ENCODE measurements around the gene LRP2BP. TPM values are rescaled to one million over a fixed set of nuclear protein-coding genes. Genes with fewer than 3 reads are reported as not detected.
A peak's percentile ranks its signal among the peaks of the same experiment; 100 is the strongest.

Gene LRP2BP
- total and polyA plus RNA-seq, 2 of the 4 experiments (the other 2 are of a cell fraction), result 0.10 to 0.18 TPM

DNA sequence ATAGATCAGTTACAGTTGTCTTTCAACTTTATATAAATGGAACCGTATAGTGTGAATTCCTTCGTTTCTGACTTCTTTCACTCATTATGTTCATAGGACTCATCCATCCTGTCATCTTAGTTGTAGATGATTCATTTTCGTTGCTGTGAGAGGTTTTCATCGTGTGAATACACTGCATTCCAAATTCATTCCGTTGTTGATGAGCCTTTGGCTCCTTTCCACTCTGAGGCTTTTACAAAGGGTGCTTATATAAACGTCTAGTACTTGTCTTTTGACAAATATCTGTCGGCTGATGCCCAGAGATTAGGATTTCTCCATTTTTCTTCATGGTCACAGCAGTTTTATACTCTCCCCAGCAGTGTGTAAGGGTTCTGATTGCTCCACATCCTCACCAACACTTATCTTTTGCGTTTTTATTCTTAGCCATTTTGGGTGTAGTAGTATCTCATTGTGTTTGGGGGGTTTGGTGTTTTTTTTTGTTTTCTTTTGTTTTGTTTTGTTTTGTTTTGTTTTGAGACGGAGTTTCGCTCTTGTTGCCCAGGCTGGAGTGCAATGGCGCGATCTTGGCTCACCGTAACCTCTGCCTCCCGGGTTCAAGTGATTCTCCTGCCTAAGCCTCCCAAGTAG is 48.6 kb downstream of the LRP2BP start:
- Histone ChIP-seq H3K14ac (replicated peaks; ENCODE audit: low read depth, low read length) (no peak overlapping the region), H3K18ac (ENCODE audit: low read depth, low read length) (no peak overlapping the region), H3K36me3 (ENCODE audit: control insufficient read depth, insufficient read depth, low read length) (peaks cover 8% of the 10 kb centered on the region), H3K56ac (ENCODE audit: extremely low read depth, insufficient read depth, low read length) (no peak overlapping the region), H4K20me1 (ENCODE audit: insufficient read depth, low read length) (no peaks in the 10 kb centered on the region), H4K91ac (ENCODE audit: insufficient read depth, low read depth, low read length) (no peak overlapping the region), H4K5ac (ENCODE audit: low read depth, low read length) (no peak overlapping the region), H3K9me1 (ENCODE audit: insufficient read depth, low read length) (peaks cover 4% of the 10 kb centered on the region; the same call in 1 of the 2 replicates), H2AK9ac (replicated peaks; ENCODE audit: low read depth, low read length, poor library complexity) (no peak overlapping the region), H3K27me3 (ENCODE audit: control insufficient read depth, insufficient read depth, low read length) (no peaks in the 10 kb centered on the region), H3K23ac (ENCODE audit: low read depth, low read length) (no peak overlapping the region), H2AFZ (replicated peaks; ENCODE audit: low read length, poor library complexity) (no peak overlapping the region), H3K4me1 (ENCODE audit: control insufficient read depth, insufficient read depth, low read length) (peaks cover 5% of the 10 kb centered on the region; the same call in 1 of the 2 replicates), H3K4ac (ENCODE audit: low read depth, low read length) (no peak overlapping the region), H3K4me3 (ENCODE audit: insufficient read depth, low read depth, low read length) (no peak overlapping the region), H3K27ac (ENCODE audit: insufficient read depth, low read length) (no peak overlapping the region), H3K4me2 (ENCODE audit: low read depth, low read length) (no peak overlapping the region; the same call in 1 of the 2 replicates), H4K8ac (ENCODE audit: low read depth in 2 of 2, low read length in 2 of 2) (no peak overlapping the region), H2BK120ac (ENCODE audit: low read depth, low read length) (no peak overlapping the region), H2BK15ac (ENCODE audit: low read depth, low read length) (no peak overlapping the region), H2BK5ac (ENCODE audit: low read depth, low read length, poor library complexity, severe bottlenecking) (peak overlapping the region; percentile 29), H3K9me3 (ENCODE audit: control insufficient read depth, insufficient read depth, low read length) (no peaks in the 10 kb centered on the region), H3K79me1 (ENCODE audit: low read depth in 1 of 2, low read length in 2 of 2) (no peaks in the 10 kb centered on the region; a peak in 1 of 4 replicates), H2AK5ac (ENCODE audit: low read depth, low read length) (no peak overlapping the region), H2BK20ac (ENCODE audit: low read depth, low read length) (no peak overlapping the region), H3K9ac (ENCODE audit: low read depth, low read length) (no peak overlapping the region)
- ChIA-PET POLR2A (ENCODE audit: unreplicated experiment) (no interaction called here), CTCF (no interaction called here)
- intact Hi-C loops (cut with micrococcal nuclease), result no loop called here
- TF ChIP-seq, protein P1, sequence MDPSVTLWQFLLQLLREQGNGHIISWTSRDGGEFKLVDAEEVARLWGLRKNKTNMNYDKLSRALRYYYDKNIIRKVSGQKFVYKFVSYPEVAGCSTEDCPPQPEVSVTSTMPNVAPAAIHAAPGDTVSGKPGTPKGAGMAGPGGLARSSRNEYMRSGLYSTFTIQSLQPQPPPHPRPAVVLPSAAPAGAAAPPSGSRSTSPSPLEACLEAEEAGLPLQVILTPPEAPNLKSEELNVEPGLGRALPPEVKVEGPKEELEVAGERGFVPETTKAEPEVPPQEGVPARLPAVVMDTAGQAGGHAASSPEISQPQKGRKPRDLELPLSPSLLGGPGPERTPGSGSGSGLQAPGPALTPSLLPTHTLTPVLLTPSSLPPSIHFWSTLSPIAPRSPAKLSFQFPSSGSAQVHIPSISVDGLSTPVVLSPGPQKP (IDR thresholded peaks at IDR 0.05; ENCODE audit: borderline replicate concordance, low read depth, low read length), result no peak
- TF ChIP-seq RFX5 (IDR thresholded peaks at IDR 0.05; ENCODE audit: low read depth, low read length) (peak; percentile 52; the same call in 1 of the 2 replicates), BHLHE40 (IDR thresholded peaks at IDR 0.05; ENCODE audit: low read depth, low read length) (0 out of 2 replicates have a peak, but pooled peaks have one; percentile 21), MAFK (IDR thresholded peaks at IDR 0.05; ENCODE audit: low read depth, low read length) (no peak)
- peak; percentile 37 for ATAC-seq (ENCODE audit: low read depth)
- in situ Hi-C loops (cut with MboI; ENCODE audit: low sequenced_read_pairs), result no loop called here
- peak; percentile 62 for DNase-seq
- WGBS, 2 experiments (ENCODE audit: extremely low coverage in 2 of 2, insufficient read length in 1 of 2), result no CpG with 5 or more reads among the region's 14 CpGs
- dilution Hi-C loops (cut with HindIII; ENCODE audit: low sequenced_read_pairs, unreplicated experiment), result no loop called here
- no TSS peak for BruUV-seq (replicated peaks)

Data from IMR-90 (cell line).